HL-60 (cell line): ENCODE results near the gene PWWP2B.

Experiments
- DNase-seq, 2 experiments: peaks; one replicate each; pipeline ENCODE4 v3.0.0-alpha.2; 2010 to 2020; ENCODE audit warnings: low read depth in 1 of 2, low spot score in 1 of 2
- H3K27ac ChIP-seq: fragments of 250-450 bp; sonication (Bioruptor Pico); replicated peaks from 2 replicates; pipeline ENCODE4 v1.5.1; 2020; ENCODE audit warnings: mild to moderate bottlenecking, moderate library complexity
- H3K27me3 ChIP-seq: fragments of 250-450 bp; sonication (Bioruptor Pico); 2 replicates; pipeline ENCODE4 v1.5.1; 2021; ENCODE audit warnings: mild to moderate bottlenecking, moderate library complexity; ENCODE audit not compliant: insufficient read depth, poor library complexity, severe bottlenecking
- H3K4me3 ChIP-seq: replicated peaks from 2 replicates; pipeline ENCODE4 v1.5.1; 2011; ENCODE audit warnings: mild to moderate bottlenecking, control low read depth, low read length; ENCODE audit not compliant: insufficient read depth
- GABPA ChIP-seq: IDR thresholded peaks from 2 replicates; pipeline ENCODE4 v1.6.1; 2012; ENCODE audit warnings: low read depth
- POLR2AphosphoS5 ChIP-seq: IDR thresholded peaks from 2 replicates; pipeline ENCODE4 v1.6.1; 2012; ENCODE audit warnings: low read depth
- SPI1 ChIP-seq: IDR thresholded peaks from 2 replicates; pipeline ENCODE4 v1.6.1; 2012; ENCODE audit warnings: low read depth, mild to moderate bottlenecking, borderline replicate concordance
- TF ChIP-seq, protein P1 (sequence below): IDR thresholded peaks from 2 replicates; pipeline ENCODE4 v1.6.1; 2012; ENCODE audit warnings: low read depth; ENCODE audit not compliant: insufficient replicate concordance
- TF ChIP-seq, protein P2 (sequence below): IDR thresholded peaks from one replicate; pipeline ENCODE4 v1.5.1; 2011; ENCODE audit warnings: low read length, control low read depth, inconsistent platforms; ENCODE audit not compliant: insufficient read depth

PWWP2B gene

DNA sequence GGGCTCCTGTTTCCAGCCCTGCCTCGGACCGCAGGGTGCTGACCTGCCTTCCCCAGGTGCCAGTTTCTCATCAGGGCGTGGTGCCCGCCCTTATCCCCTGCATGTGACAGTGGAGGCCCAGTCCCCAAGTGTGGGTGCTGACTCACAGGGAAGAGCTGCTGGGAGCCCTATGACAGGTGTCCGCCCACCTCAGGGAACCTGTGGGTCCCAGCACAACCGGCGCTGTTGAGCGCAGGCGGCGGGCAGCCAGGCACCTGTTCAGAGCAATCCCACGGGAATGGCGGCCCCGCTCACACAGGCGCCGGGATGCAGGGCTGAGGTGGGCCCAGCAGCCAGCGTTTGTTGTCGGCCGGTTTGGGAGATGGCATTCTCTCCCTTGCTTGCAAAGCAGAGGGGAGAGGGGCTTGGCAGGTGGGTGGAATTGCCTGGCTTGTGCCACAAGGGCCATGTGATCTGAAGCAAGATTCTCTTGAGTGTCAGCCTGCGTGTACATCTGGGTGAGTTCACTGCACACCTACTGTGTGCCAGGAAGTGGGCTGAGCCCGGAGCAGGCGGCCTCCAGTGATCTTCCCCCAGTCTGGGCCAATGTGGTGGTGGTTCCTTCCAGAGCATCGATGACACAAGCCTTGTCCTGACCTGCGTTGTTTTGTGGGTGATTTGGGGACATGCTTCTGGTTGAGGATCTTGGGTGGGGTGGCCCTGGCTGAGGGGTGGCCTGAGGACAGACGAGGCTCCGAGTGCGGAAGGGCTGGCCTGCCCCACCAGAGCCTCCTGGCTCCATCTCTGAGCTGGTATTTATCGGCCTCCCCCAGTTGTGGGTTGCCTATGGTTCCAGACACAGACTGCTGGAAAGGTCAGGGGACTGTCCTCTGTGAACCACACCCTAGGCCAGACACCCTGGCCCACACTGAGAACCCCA lies 2.4 kb downstream of the PWWP2B start:
- DNase-seq = no peak
- TF ChIP-seq GABPA (no peak), POLR2AphosphoS5 (no peak; the same call in 1 of the 2 replicates), SPI1 (no peak)
- TF ChIP-seq, protein P1, sequence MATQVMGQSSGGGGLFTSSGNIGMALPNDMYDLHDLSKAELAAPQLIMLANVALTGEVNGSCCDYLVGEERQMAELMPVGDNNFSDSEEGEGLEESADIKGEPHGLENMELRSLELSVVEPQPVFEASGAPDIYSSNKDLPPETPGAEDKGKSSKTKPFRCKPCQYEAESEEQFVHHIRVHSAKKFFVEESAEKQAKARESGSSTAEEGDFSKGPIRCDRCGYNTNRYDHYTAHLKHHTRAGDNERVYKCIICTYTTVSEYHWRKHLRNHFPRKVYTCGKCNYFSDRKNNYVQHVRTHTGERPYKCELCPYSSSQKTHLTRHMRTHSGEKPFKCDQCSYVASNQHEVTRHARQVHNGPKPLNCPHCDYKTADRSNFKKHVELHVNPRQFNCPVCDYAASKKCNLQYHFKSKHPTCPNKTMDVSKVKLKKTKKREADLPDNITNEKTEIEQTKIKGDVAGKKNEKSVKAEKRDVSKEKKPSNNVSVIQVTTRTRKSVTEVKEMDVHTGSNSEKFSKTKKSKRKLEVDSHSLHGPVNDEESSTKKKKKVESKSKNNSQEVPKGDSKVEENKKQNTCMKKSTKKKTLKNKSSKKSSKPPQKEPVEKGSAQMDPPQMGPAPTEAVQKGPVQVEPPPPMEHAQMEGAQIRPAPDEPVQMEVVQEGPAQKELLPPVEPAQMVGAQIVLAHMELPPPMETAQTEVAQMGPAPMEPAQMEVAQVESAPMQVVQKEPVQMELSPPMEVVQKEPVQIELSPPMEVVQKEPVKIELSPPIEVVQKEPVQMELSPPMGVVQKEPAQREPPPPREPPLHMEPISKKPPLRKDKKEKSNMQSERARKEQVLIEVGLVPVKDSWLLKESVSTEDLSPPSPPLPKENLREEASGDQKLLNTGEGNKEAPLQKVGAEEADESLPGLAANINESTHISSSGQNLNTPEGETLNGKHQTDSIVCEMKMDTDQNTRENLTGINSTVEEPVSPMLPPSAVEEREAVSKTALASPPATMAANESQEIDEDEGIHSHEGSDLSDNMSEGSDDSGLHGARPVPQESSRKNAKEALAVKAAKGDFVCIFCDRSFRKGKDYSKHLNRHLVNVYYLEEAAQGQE = no peak
- TF ChIP-seq, protein P2, sequence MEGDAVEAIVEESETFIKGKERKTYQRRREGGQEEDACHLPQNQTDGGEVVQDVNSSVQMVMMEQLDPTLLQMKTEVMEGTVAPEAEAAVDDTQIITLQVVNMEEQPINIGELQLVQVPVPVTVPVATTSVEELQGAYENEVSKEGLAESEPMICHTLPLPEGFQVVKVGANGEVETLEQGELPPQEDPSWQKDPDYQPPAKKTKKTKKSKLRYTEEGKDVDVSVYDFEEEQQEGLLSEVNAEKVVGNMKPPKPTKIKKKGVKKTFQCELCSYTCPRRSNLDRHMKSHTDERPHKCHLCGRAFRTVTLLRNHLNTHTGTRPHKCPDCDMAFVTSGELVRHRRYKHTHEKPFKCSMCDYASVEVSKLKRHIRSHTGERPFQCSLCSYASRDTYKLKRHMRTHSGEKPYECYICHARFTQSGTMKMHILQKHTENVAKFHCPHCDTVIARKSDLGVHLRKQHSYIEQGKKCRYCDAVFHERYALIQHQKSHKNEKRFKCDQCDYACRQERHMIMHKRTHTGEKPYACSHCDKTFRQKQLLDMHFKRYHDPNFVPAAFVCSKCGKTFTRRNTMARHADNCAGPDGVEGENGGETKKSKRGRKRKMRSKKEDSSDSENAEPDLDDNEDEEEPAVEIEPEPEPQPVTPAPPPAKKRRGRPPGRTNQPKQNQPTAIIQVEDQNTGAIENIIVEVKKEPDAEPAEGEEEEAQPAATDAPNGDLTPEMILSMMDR = no peak
- no peak overlapping the region for H3K4me3 ChIP-seq
- peak overlapping the region; percentile 58 for H3K27ac ChIP-seq
- H3K27me3 ChIP-seq = no peaks in the 10 kb centered on the region

DNA sequence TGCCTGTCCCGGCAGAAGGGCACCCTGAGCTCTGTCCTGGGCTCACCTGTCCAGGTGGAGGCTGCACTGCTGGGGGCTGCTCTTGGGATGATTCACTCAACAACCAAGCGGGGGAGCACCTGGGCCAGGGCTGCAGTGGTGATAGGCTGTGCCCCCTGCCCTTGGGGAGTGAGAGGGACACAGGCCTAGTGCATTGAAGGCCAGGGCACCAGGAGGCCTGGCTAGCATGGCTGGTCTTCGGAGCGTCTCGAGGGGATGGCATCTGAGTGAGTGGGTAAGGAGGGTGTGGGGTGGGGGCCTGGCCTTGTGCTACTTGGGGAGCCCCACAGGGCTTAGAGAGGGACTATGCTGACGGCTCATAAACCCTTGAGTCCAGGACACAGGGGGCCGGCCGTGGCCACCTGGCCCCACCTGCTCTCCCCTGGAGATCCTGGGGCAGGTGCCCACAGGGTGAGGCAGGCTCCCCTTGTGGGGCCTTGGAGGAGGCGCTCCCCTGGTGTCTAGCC lies 3.1 kb downstream of the PWWP2B start:
- Histone ChIP-seq H3K27ac (peak overlapping the region; percentile 58), H3K27me3 (no peaks in the 10 kb centered on the region), H3K4me3 (no peak overlapping the region)
- DNase-seq = no peak
- TF ChIP-seq, protein P2 = no peak
- TF ChIP-seq, protein P1 = no peak
- TF ChIP-seq SPI1 = no peak
- no peak; the same call in 1 of the 2 replicates for TF ChIP-seq POLR2AphosphoS5
- no peak for TF ChIP-seq GABPA

DNA sequence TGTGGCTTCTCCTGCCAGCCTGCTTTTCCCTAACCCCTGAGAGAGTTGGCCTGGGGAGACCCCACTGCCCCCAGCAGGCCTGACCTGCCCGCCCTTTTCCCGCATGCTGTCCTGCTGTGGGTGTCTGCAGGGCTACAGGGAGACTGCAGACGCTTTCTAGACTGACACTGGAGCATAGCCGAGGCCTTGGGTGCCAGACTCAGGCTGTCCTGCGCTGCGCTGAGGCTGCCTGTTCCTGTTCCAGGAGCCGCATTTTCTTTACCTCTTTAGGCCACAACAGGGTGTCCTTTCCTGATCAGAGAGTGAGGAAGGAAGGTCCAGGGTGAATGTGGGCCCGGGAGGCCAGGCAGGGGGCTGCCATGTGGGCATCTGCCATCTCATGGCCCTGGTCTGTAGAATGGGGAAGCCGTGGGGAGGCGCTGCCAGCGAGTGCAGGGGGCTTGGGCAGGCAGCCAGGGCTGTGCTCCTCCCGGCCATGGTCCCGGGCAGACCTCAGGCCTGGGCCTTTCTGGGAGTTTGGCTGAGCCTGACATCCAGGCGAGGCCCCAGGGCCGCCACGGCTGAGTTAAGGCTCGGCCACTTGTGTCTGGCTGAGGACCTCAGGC lies 3.6 kb downstream of the PWWP2B start:
- TF ChIP-seq, protein P1 = no peak
- TF ChIP-seq, protein P2 = no peak
- TF ChIP-seq GABPA (no peak), POLR2AphosphoS5 (peak; percentile 20; the same call in 1 of the 2 replicates), SPI1 (peak; percentile 26; the same call in 1 of the 2 replicates)
- Histone ChIP-seq H3K27me3 (no peaks in the 10 kb centered on the region), H3K27ac (peak overlapping the region; percentile 58), H3K4me3 (no peak overlapping the region)
- peak in 1 of 2 experiments; percentile 65 for DNase-seq
